Measurements from ENCODE around the gene NFYA.

DNA sequence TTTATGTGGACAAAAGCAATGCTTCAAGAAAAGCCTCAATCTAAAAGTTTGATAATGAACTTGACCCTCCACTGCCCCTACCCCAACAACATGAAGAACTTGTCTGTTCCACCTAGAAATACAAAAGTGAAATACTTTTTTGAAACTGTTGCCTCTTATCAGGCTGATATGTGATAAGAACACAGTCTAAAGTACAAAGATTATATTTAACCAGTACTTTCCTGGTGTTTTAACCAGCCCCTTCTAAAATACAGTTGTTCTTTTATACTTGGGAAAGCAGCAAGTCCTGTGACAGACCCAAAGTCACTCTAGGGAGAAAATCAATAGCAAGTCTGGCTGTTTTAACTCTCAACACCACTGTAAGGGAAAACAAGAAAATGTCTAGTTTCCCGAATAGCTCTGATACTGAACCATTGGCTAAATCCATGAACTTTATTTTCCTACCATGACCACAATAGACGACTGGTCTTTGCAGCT lies 7.2 kb upstream of the NFYA start:
- TF ChIP-seq, protein P1, sequence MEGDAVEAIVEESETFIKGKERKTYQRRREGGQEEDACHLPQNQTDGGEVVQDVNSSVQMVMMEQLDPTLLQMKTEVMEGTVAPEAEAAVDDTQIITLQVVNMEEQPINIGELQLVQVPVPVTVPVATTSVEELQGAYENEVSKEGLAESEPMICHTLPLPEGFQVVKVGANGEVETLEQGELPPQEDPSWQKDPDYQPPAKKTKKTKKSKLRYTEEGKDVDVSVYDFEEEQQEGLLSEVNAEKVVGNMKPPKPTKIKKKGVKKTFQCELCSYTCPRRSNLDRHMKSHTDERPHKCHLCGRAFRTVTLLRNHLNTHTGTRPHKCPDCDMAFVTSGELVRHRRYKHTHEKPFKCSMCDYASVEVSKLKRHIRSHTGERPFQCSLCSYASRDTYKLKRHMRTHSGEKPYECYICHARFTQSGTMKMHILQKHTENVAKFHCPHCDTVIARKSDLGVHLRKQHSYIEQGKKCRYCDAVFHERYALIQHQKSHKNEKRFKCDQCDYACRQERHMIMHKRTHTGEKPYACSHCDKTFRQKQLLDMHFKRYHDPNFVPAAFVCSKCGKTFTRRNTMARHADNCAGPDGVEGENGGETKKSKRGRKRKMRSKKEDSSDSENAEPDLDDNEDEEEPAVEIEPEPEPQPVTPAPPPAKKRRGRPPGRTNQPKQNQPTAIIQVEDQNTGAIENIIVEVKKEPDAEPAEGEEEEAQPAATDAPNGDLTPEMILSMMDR (conservative IDR thresholded peaks at IDR 0.05; ENCODE audit: low read length): no peak
- no peak for TF ChIP-seq EZH2phosphoT487 (IDR thresholded peaks at IDR 0.05; ENCODE audit: borderline replicate concordance, low read depth, low read length)

Data from OCI-LY7 (cell line).